ENCODE data around the gene VDR. TPM values are rescaled to one million over a fixed set of nuclear protein-coding genes. Genes with fewer than 3 reads are reported as not detected.

VDR gene
- total RNA-seq, 4 donors from 2014 or later: 62.3 to 191 (median 117) TPM

DNA sequence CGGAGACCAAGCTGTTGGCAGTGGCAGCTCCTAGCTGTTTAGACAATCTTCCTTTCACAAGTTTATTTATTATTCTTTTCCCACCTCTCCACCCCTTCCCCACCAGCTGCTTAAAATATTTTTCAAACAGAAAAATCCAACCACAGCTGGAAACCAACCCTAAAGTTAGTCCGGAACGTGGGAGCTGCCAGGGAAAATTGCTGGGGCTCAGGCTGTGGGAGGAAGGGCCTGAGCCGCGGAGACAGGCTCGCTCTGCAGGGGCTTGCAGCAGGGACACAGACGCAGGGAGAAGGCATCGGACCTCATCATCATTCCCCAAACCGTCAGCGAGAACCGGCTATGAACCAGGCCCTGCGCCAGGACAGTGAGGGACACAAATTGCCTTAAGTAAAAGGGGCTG, 42.5 kb upstream of the VDR start:
- TF ChIP-seq EP300 (IDR thresholded peaks at IDR 0.05; ENCODE audit: low read depth) (no peak), POLR2AphosphoS5 (IDR thresholded peaks at IDR 0.05) (no peak)
- in situ Hi-C loops (cut with MboI; ENCODE audit: low pct_ligation_motif_present in 1 of 4, low pct_unique_long_range_greater_than_20kb in 1 of 4, low sequenced_read_pairs in 3 of 4): no loop called here
- peaks cover under 1% of the 10 kb centered on the region for H3K27me3 ChIP-seq
- WGBS, 2 donors (ENCODE audit: low coverage in 1 of 2): 84 to 85% methylated on average over 8 to 12 of the region's 12 CpGs
- intact Hi-C loops (cut with DNase I; ENCODE audit: low total_unique reads): no loop called here
- H3K36me3 ChIP-seq: no peaks in the 10 kb centered on the region
- H3K4me1 ChIP-seq: peaks cover 5 to 45% (median 30%) of the 10 kb centered on the region in 4 donors
- no peak for DNase-seq
- H3K27ac ChIP-seq: no peak overlapping the region
- no peak overlapping the region for H3K4me3 ChIP-seq
- no peaks in the 10 kb centered on the region for H3K9me3 ChIP-seq

- intact Hi-C loops (cut with DNase I; ENCODE audit: low total_unique reads): no loop called here
- peaks cover 5 to 50% (median 30%) of the 10 kb centered on the region in 4 donors for H3K4me1 ChIP-seq
- H3K27me3 ChIP-seq: peaks cover 6% of the 10 kb centered on the region
- DNase-seq: no peak
- no peaks in the 10 kb centered on the region for H3K36me3 ChIP-seq
- 66 to 67% methylated on average over 13 to 27 of the region's 27 CpGs for WGBS, 2 donors (ENCODE audit: low coverage in 1 of 2)
- H3K9me3 ChIP-seq: no peaks in the 10 kb centered on the region
- H3K27ac ChIP-seq: peak overlapping the region in 1 of 4 donors; percentile 38
- TF ChIP-seq POLR2A (IDR thresholded peaks at IDR 0.05): no peak
- TF ChIP-seq CTCF (IDR thresholded peaks at IDR 0.05): no peak
- no peak for TF ChIP-seq EP300 (IDR thresholded peaks at IDR 0.05; ENCODE audit: low read depth)
- no peak for TF ChIP-seq POLR2AphosphoS5 (IDR thresholded peaks at IDR 0.05)
- in situ Hi-C loops (cut with MboI; ENCODE audit: low pct_ligation_motif_present in 1 of 4, low pct_unique_long_range_greater_than_20kb in 1 of 4, low sequenced_read_pairs in 3 of 4): no loop called here
- H3K4me3 ChIP-seq: no peak overlapping the region
Measured at GRCh38 chr12:47946413-47947323, 41.9 kb upstream of the VDR start.

GRCh38 chr12:47945341-47945728, 40.5 kb upstream of the VDR start:
- DNase-seq: no peak
- intact Hi-C loops (cut with DNase I; ENCODE audit: low total_unique reads): no loop called here
- in situ Hi-C loops (cut with MboI; ENCODE audit: low pct_ligation_motif_present in 1 of 4, low pct_unique_long_range_greater_than_20kb in 1 of 4, low sequenced_read_pairs in 3 of 4): no loop called here
- Histone ChIP-seq H3K4me3 (no peak overlapping the region), H3K4me1 (peaks cover 5 to 54% (median 30%) of the 10 kb centered on the region in 4 donors), H3K36me3 (no peaks in the 10 kb centered on the region), H3K27ac (peak overlapping the region; percentile 6 to 76 (median 46)), H3K9me3 (no peaks in the 10 kb centered on the region), H3K27me3 (peaks cover 6% of the 10 kb centered on the region)
- 17% methylated on average over 1 of the region's 1 CpG; no CpG with 5 or more reads in 1 of the 2 donors for WGBS, 2 donors (ENCODE audit: low coverage in 1 of 2)
- TF ChIP-seq POLR2AphosphoS5 (IDR thresholded peaks at IDR 0.05) (no peak), POLR2A (IDR thresholded peaks at IDR 0.05) (no peak), EP300 (IDR thresholded peaks at IDR 0.05; ENCODE audit: low read depth) (no peak), CTCF (IDR thresholded peaks at IDR 0.05) (no peak)

GRCh38 chr12:47944685-47945340, 40.0 kb upstream of the VDR start:
- intact Hi-C loops (cut with DNase I; ENCODE audit: low total_unique reads) (no loop called here), in situ Hi-C loops (cut with MboI; ENCODE audit: low pct_ligation_motif_present in 1 of 4, low pct_unique_long_range_greater_than_20kb in 1 of 4, low sequenced_read_pairs in 3 of 4) (no loop called here)
- Histone ChIP-seq H3K4me3 (no peak overlapping the region), H3K4me1 (peaks cover 5 to 52% (median 25%) of the 10 kb centered on the region in 4 donors), H3K9me3 (no peaks in the 10 kb centered on the region), H3K27me3 (peaks cover 6% of the 10 kb centered on the region), H3K27ac (peak overlapping the region; percentile 6 to 76 (median 46)), H3K36me3 (no peaks in the 10 kb centered on the region)
- no peak for DNase-seq
- TF ChIP-seq POLR2AphosphoS5 (IDR thresholded peaks at IDR 0.05): no peak
- no peak for TF ChIP-seq EP300 (IDR thresholded peaks at IDR 0.05; ENCODE audit: low read depth)
- TF ChIP-seq CTCF (IDR thresholded peaks at IDR 0.05): no peak
- no peak for TF ChIP-seq POLR2A (IDR thresholded peaks at IDR 0.05)
- 91 to 92% methylated on average over 3 to 6 of the region's 6 CpGs for WGBS, 2 donors (ENCODE audit: low coverage in 1 of 2)

Measured in transverse colon (tissue), 4 donors.